IMR-90 (cell line): ENCODE data around the gene ERP29. TPM values are rescaled to one million over a fixed set of nuclear protein-coding genes. Genes with fewer than 3 reads are reported as not detected.

Source experiments
- ATAC-seq: fragments of 200-7000 bp; cut with Tn5 transposase; 2 replicates; pipeline ENCODE4 v1.9.1; 2020; ENCODE audit warnings: low read depth, mild to moderate bottlenecking, moderate library complexity
- BruUV-seq: library from RNA; stranded (reverse); fragments of 400-500 nt; replicated peaks from 2 replicates; lab custom pipeline; 2021; lab: Mats Ljungman, UMichigan
- CTCF ChIA-PET: fragments of 300-600 bp; formaldehyde crosslinking; extraction: SDS; loops from one replicate; lab custom pipeline; 2021; ENCODE audit warnings: antibody characterized with exemption; lab: Yijun Ruan, JAX
- POLR2A ChIA-PET: fragments of 300-600 bp; sonication (Branson Sonifier 250); formaldehyde crosslinking; loops from one replicate; lab custom pipeline; 2022; ENCODE audit warnings: antibody characterized with exemption; ENCODE audit not compliant: unreplicated experiment; lab: Charles Lee
- DNase-seq: peaks from one replicate; pipeline ENCODE4 v3.0.0; 2013
- H2AFZ ChIP-seq: replicated peaks from 2 replicates; pipeline ENCODE3; 2013; ENCODE audit warnings: low read length, mild to moderate bottlenecking; ENCODE audit not compliant: poor library complexity
- H2AK5ac ChIP-seq: 2 replicates; pipeline ENCODE4 v1.6.1; 2013; ENCODE audit warnings: low read depth, low read length, inconsistent platforms
- H2AK9ac ChIP-seq: replicated peaks from 2 replicates; pipeline ENCODE3; 2013; ENCODE audit warnings: mild to moderate bottlenecking, low read depth, low read length, moderate library complexity; ENCODE audit not compliant: poor library complexity
- H2BK120ac ChIP-seq: 2 replicates; pipeline ENCODE4 v1.6.1; 2013; ENCODE audit warnings: low read depth, low read length, inconsistent platforms
- H2BK15ac ChIP-seq: 3 replicates; pipeline ENCODE4 v1.6.1; 2013; ENCODE audit warnings: low read depth, low read length, inconsistent platforms
- H2BK20ac ChIP-seq: 2 replicates; pipeline ENCODE4 v1.6.1; 2013; ENCODE audit warnings: low read depth, mild to moderate bottlenecking, inconsistent platforms, low read length, moderate library complexity
- H2BK5ac ChIP-seq: 2 replicates; pipeline ENCODE4 v1.6.1; 2013; ENCODE audit warnings: mild to moderate bottlenecking, low read depth, low read length, inconsistent platforms; ENCODE audit not compliant: poor library complexity, severe bottlenecking
- H3K14ac ChIP-seq: replicated peaks from 2 replicates; pipeline ENCODE4 v1.6.1; 2013; ENCODE audit warnings: low read depth, low read length, inconsistent platforms
- H3K18ac ChIP-seq: 2 replicates; pipeline ENCODE4 v1.6.1; 2013; ENCODE audit warnings: low read depth, low read length, control low read depth
- H3K23ac ChIP-seq: 2 replicates; pipeline ENCODE4 v1.6.1; 2013; ENCODE audit warnings: low read depth, low read length, inconsistent platforms
- H3K27ac ChIP-seq: 2 replicates; pipeline ENCODE4 v1.5.1; 2013; ENCODE audit warnings: mild to moderate bottlenecking, control low read depth, low read length; ENCODE audit not compliant: insufficient read depth
- H3K27me3 ChIP-seq: 2 replicates; pipeline ENCODE4 v1.6.1; 2013; ENCODE audit warnings: low read length; ENCODE audit not compliant: control insufficient read depth, insufficient read depth
- H3K36me3 ChIP-seq: 2 replicates; pipeline ENCODE4 v1.6.1; 2013; ENCODE audit warnings: low read length, mixed read lengths; ENCODE audit not compliant: control insufficient read depth, insufficient read depth
- H3K4ac ChIP-seq: 2 replicates; pipeline ENCODE4 v1.6.1; 2013; ENCODE audit warnings: low read depth, low read length, inconsistent platforms
- H3K4me1 ChIP-seq: 2 replicates; pipeline ENCODE4 v1.6.1; 2013; ENCODE audit warnings: low read length, mixed read lengths; ENCODE audit not compliant: control insufficient read depth, insufficient read depth
- H3K4me2 ChIP-seq: 2 replicates; pipeline ENCODE4 v1.6.1; 2013; ENCODE audit warnings: low read depth, mild to moderate bottlenecking, control low read depth, low read length, moderate library complexity
- H3K4me3 ChIP-seq: 2 replicates; pipeline ENCODE4 v1.5.1; 2013; ENCODE audit warnings: low read depth, mild to moderate bottlenecking, control low read depth, low read length, moderate library complexity; ENCODE audit not compliant: insufficient read depth
- H3K56ac ChIP-seq: 2 replicates; pipeline ENCODE4 v1.6.1; 2013; ENCODE audit warnings: low read length, inconsistent platforms; ENCODE audit not compliant: insufficient read depth; ENCODE audit errors: extremely low read depth
- H3K79me1 ChIP-seq, 2 experiments: 2 replicates each; pipeline ENCODE4 v1.6.1; 2013; ENCODE audit warnings: low read length in 2 of 2, inconsistent platforms in 1 of 2, low read depth in 1 of 2
- H3K9ac ChIP-seq: 2 replicates; pipeline ENCODE4 v1.6.1; 2013; ENCODE audit warnings: low read depth, low read length, control low read depth
- H3K9me1 ChIP-seq: 2 replicates; pipeline ENCODE4 v1.6.1; 2013; ENCODE audit warnings: low read length, inconsistent platforms; ENCODE audit not compliant: insufficient read depth
- H3K9me3 ChIP-seq: 2 replicates; pipeline ENCODE4 v1.6.1; 2013; ENCODE audit warnings: low read length; ENCODE audit not compliant: control insufficient read depth, insufficient read depth
- H4K20me1 ChIP-seq: 2 replicates; pipeline ENCODE4 v1.6.1; 2013; ENCODE audit warnings: low read length, inconsistent platforms; ENCODE audit not compliant: insufficient read depth
- H4K5ac ChIP-seq: 2 replicates; pipeline ENCODE4 v1.6.1; 2013; ENCODE audit warnings: mild to moderate bottlenecking, low read depth, low read length, control low read depth
- H4K8ac ChIP-seq, 2 experiments: 2 replicates each; pipeline ENCODE4 v1.6.1; 2013; ENCODE audit warnings: low read depth in 2 of 2, low read length in 2 of 2, control low read depth in 1 of 2, inconsistent platforms in 1 of 2
- H4K91ac ChIP-seq: 2 replicates; pipeline ENCODE4 v1.6.1; 2013; ENCODE audit warnings: low read depth, low read length, inconsistent platforms; ENCODE audit not compliant: insufficient read depth
- BHLHE40 ChIP-seq: fragments of 150-350 bp; IDR thresholded peaks from 2 replicates; pipeline ENCODE4 v1.6.1; 2016; ENCODE audit warnings: mild to moderate bottlenecking, low read depth, low read length
- CHD1 ChIP-seq: IDR thresholded peaks from 2 replicates; pipeline ENCODE4 v1.6.1; 2012; ENCODE audit warnings: low read depth, low read length, improper control_type of control experiment
- MAFK ChIP-seq: IDR thresholded peaks from 2 replicates; pipeline ENCODE4 v1.6.1; 2012; ENCODE audit warnings: low read depth, low read length, improper control_type of control experiment
- MXI1 ChIP-seq: IDR thresholded peaks from 2 replicates; pipeline ENCODE4 v1.6.1; 2012; ENCODE audit warnings: low read depth, mild to moderate bottlenecking, low read length, moderate library complexity, borderline replicate concordance
- NFE2L2 ChIP-seq: fragments of 150-350 bp; IDR thresholded peaks from 2 replicates; pipeline ENCODE4 v1.6.1; 2016; ENCODE audit warnings: low read depth, mild to moderate bottlenecking, low read length
- POLR2A ChIP-seq: IDR thresholded peaks from 2 replicates; pipeline ENCODE4 v1.6.1; 2012; ENCODE audit warnings: mild to moderate bottlenecking, low read depth, low read length
- RCOR1 ChIP-seq: IDR thresholded peaks from 2 replicates; pipeline ENCODE4 v1.6.1; 2012; ENCODE audit warnings: mild to moderate bottlenecking, low read length, improper control_type of control experiment; ENCODE audit not compliant: insufficient replicate concordance
- RFX5 ChIP-seq: IDR thresholded peaks from 2 replicates; pipeline ENCODE4 v1.8.0; 2012; ENCODE audit warnings: low read depth, mild to moderate bottlenecking, low read length, moderate library complexity
- SMC3 ChIP-seq: fragments of 150-350 bp; IDR thresholded peaks from 2 replicates; pipeline ENCODE4 v1.6.1; 2016; ENCODE audit warnings: low read depth, mild to moderate bottlenecking, antibody characterized with exemption, low read length, moderate library complexity
- WGBS, 2 experiments: methylation state at CpG; one replicate each; pipeline versions ENCODE4 v1.1.5 to v1.1.7; 2013; ENCODE audit warnings: missing lambda C conversion rate in 2 of 2; ENCODE audit not compliant: insufficient read length in 1 of 2; ENCODE audit errors: extremely low coverage in 2 of 2; 5-methylcytosine and 5-hydroxymethylcytosine counted together
- dilution Hi-C: fragments of 300-500 bp; cut with HindIII; formaldehyde crosslinking; loops from one replicate; pipeline ENCODE4 v1.14.3; 2018; ENCODE audit warnings: low sequenced_read_pairs; ENCODE audit not compliant: unreplicated experiment
- in situ Hi-C: fragments of 300-500 bp; cut with MboI; formaldehyde crosslinking; loops from 3 replicates; pipeline ENCODE4 v1.14.3; 2019; ENCODE audit warnings: low sequenced_read_pairs, inconsistent platforms, mixed read lengths
- intact Hi-C: fragments of 100-400 bp; cut with micrococcal nuclease; formaldehyde crosslinking; loops from 2 replicates; pipeline ENCODE4 v1.10.0; 2022
- polyA plus RNA-seq, 3 experiments: library from polyadenylated mRNA; depleted of rRNA; stranded (reverse); fragments of >200 nt; gene quantifications; 2 replicates each; pipeline ENCODE4 v1.2.3, GENCODE V29; 2012; ENCODE audit warnings: low replicate concordance in 1 of 3
- total RNA-seq: library from RNA; depleted of rRNA; stranded (reverse); fragments of >200 nt; gene quantifications from 2 replicates; pipeline ENCODE4 v1.2.3, GENCODE V29; 2012
- TF ChIP-seq, protein P1 (sequence below): conservative IDR thresholded peaks from 2 replicates; pipeline ENCODE4 v1.5.1; 2012; ENCODE audit warnings: mild to moderate bottlenecking, low read depth, low read length, improper control_type of control experiment

The ERP29 gene
- total and polyA plus RNA-seq, 2 of the 4 experiments (the other 2 are of a cell fraction) = 30.3 to 98.8 TPM

- Histone ChIP-seq H3K4me3 (no peak overlapping the region), H3K23ac (0 out of 2 replicates have a peak overlapping the region, but pooled peaks have one; percentile 19), H2BK20ac (no peak overlapping the region), H2AK9ac (no peak overlapping the region), H4K8ac (no peak overlapping the region), H2BK120ac (no peak overlapping the region), H2BK15ac (no peak overlapping the region), H2BK5ac (no peak overlapping the region), H3K9me3 (no peaks in the 10 kb centered on the region), H3K4ac (no peak overlapping the region; the same call in 1 of the 2 replicates), H3K9ac (no peak overlapping the region), H3K27me3 (no peaks in the 10 kb centered on the region), H3K4me1 (peaks cover 9% of the 10 kb centered on the region), H3K79me1 (peaks cover 26 to 62% of the 10 kb centered on the region in 2 experiments), H2AK5ac (no peak overlapping the region), H3K27ac (no peak overlapping the region), H3K14ac (no peak overlapping the region), H4K20me1 (peaks cover 37% of the 10 kb centered on the region; the same call in 1 of the 2 replicates), H3K9me1 (peaks cover 25% of the 10 kb centered on the region), H2AFZ (no peak overlapping the region), H3K4me2 (no peak overlapping the region), H3K18ac (no peak overlapping the region), H4K91ac (no peak overlapping the region), H3K56ac (no peak overlapping the region), H4K5ac (0 out of 2 replicates have a peak overlapping the region, but pooled peaks have one; percentile 1), H3K36me3 (peaks cover 30% of the 10 kb centered on the region)
- POLR2A ChIA-PET = no interaction called here
- intact Hi-C loops (no loop called here), dilution Hi-C loops (no loop called here), in situ Hi-C loops (no loop called here)
- CTCF ChIA-PET = no interaction called here
- TF ChIP-seq MAFK (no peak), NFE2L2 (no peak), POLR2A (no peak), BHLHE40 (no peak), CHD1 (no peak), RFX5 (no peak), RCOR1 (no peak), SMC3 (no peak), MXI1 (no peak)
- TF ChIP-seq, protein P1, sequence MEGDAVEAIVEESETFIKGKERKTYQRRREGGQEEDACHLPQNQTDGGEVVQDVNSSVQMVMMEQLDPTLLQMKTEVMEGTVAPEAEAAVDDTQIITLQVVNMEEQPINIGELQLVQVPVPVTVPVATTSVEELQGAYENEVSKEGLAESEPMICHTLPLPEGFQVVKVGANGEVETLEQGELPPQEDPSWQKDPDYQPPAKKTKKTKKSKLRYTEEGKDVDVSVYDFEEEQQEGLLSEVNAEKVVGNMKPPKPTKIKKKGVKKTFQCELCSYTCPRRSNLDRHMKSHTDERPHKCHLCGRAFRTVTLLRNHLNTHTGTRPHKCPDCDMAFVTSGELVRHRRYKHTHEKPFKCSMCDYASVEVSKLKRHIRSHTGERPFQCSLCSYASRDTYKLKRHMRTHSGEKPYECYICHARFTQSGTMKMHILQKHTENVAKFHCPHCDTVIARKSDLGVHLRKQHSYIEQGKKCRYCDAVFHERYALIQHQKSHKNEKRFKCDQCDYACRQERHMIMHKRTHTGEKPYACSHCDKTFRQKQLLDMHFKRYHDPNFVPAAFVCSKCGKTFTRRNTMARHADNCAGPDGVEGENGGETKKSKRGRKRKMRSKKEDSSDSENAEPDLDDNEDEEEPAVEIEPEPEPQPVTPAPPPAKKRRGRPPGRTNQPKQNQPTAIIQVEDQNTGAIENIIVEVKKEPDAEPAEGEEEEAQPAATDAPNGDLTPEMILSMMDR = no peak
- no TSS peak for BruUV-seq
- WGBS, 2 experiments = 91% methylated on average over 5 of the region's 8 CpGs; no CpG with 5 or more reads in 1 of the 2 experiments
- ATAC-seq (no peak), DNase-seq (no peak)
Observed at GRCh38 chr12:112020947-112021457, 7.8 kb downstream of the ERP29 start.
